Measurements from ENCODE around the gene CACNA1B. TPM values are rescaled to one million over a fixed set of nuclear protein-coding genes. Genes with fewer than 3 reads are reported as not detected.
"Not testable (repeated sequence)": the region's sequence is repeated elsewhere in the genome, so short reads cannot be mapped to it uniquely, and the experiment has no call there.

Gene CACNA1B
- total RNA-seq, 2 donors from 2014 or later = 0.19 to 0.42 TPM

- Histone ChIP-seq H3K27ac (no peak overlapping the region), H3K4me3 (no peak overlapping the region), H3K9me3 (no peaks in the 10 kb centered on the region), H3K27me3 (no peaks in the 10 kb centered on the region), H3K36me3 (no peaks in the 10 kb centered on the region), H3K9ac (ENCODE audit: low read depth in 2 of 2, low read length in 2 of 2) (no peak overlapping the region), H3K4me1 (no peaks in the 10 kb centered on the region)
- TF ChIP-seq CTCF (IDR thresholded peaks at IDR 0.05) = no peak
- DNase-seq = no peak
- intact Hi-C loops (cut with DNase I) = no loop called here
Measured at GRCh38 chr9:138104251-138105122, 226.9 kb downstream of the CACNA1B start.

- H3K4me3 ChIP-seq = no peak overlapping the region
- DNase-seq = no peak
- H3K27me3 ChIP-seq = no peaks in the 10 kb centered on the region
- intact Hi-C loops (cut with DNase I) = no loop called here
- H3K4me1 ChIP-seq = no peaks in the 10 kb centered on the region
- no peak for TF ChIP-seq CTCF (IDR thresholded peaks at IDR 0.05)
- no peak overlapping the region for H3K27ac ChIP-seq
- no peaks in the 10 kb centered on the region for H3K36me3 ChIP-seq
- no peak overlapping the region for H3K9ac ChIP-seq (ENCODE audit: low read depth in 2 of 2, low read length in 2 of 2)
- H3K9me3 ChIP-seq = no peaks in the 10 kb centered on the region
Measured at GRCh38 chr9:138105123-138105415, 227.5 kb downstream of the CACNA1B start.

GRCh38 chr9:138105561-138106505, 228.3 kb downstream of the CACNA1B start:
- Histone ChIP-seq H3K36me3 (no peaks in the 10 kb centered on the region), H3K27me3 (no peaks in the 10 kb centered on the region), H3K4me1 (no peaks in the 10 kb centered on the region), H3K4me3 (no peak overlapping the region), H3K9ac (ENCODE audit: low read depth in 2 of 2, low read length in 2 of 2) (no peak overlapping the region), H3K9me3 (no peaks in the 10 kb centered on the region), H3K27ac (no peak overlapping the region)
- no peak for DNase-seq
- intact Hi-C loops (cut with DNase I) = no loop called here
- TF ChIP-seq CTCF (IDR thresholded peaks at IDR 0.05) = no peak

- H3K27me3 ChIP-seq; H3K4me3 ChIP-seq; H3K27ac ChIP-seq; H3K4me1 ChIP-seq; H3K36me3 ChIP-seq; DNase-seq; intact Hi-C loops (cut with DNase I); H3K9ac ChIP-seq (ENCODE audit: low read depth in 2 of 2, low read length in 2 of 2); H3K9me3 ChIP-seq: not testable (repeated sequence)
Measured at GRCh38 chr9:138107039-138107438, 229.5 kb downstream of the CACNA1B start.

GRCh38 chr9:138111607-138112006, 234.0 kb downstream of the CACNA1B start:
- H3K9me3 ChIP-seq = no peaks in the 10 kb centered on the region
- intact Hi-C loops (cut with DNase I) = no loop called here
- no peak for TF ChIP-seq CTCF (IDR thresholded peaks at IDR 0.05)
- H3K9ac ChIP-seq (ENCODE audit: low read depth in 2 of 2, low read length in 2 of 2) = no peak overlapping the region
- H3K27me3 ChIP-seq = no peaks in the 10 kb centered on the region
- no peaks in the 10 kb centered on the region for H3K4me1 ChIP-seq
- no peak overlapping the region for H3K27ac ChIP-seq
- DNase-seq = no peak
- no peak overlapping the region for H3K4me3 ChIP-seq
- no peaks in the 10 kb centered on the region for H3K36me3 ChIP-seq

All from colonic mucosa (tissue), 4 donors.